BLaER1 (cell line): ENCODE data around the gene RABGEF1.
"Not testable (repeated sequence)": the region's sequence is repeated elsewhere in the genome, so short reads cannot be mapped to it uniquely, and the experiment has no call there.

Experiments
- H3K27ac ChIP-seq: shearing (Covaris generic); formaldehyde crosslinking; 2 replicates; pipeline ENCODE4 v1.8.1; 2022
- H3K27me3 ChIP-seq: shearing (Covaris generic); formaldehyde crosslinking; 2 replicates; pipeline ENCODE4 v1.8.1; 2022
- H3K36me3 ChIP-seq: shearing (Covaris generic); formaldehyde crosslinking; 2 replicates; pipeline ENCODE4 v1.8.1; 2022
- H3K4me1 ChIP-seq: shearing (Covaris generic); formaldehyde crosslinking; 2 replicates; pipeline ENCODE4 v1.8.1; 2022
- H3K4me2 ChIP-seq: shearing (Covaris generic); formaldehyde crosslinking; 2 replicates; pipeline ENCODE4 v1.8.1; 2022
- H3K4me3 ChIP-seq: shearing (Covaris generic); formaldehyde crosslinking; 2 replicates; pipeline ENCODE4 v1.8.1; 2022
- H3K9ac ChIP-seq: shearing (Covaris generic); formaldehyde crosslinking; 2 replicates; pipeline ENCODE4 v1.8.1; 2022
- H3K9me3 ChIP-seq: shearing (Covaris generic); formaldehyde crosslinking; 2 replicates; pipeline ENCODE4 v1.8.1; 2022
- H4K20me1 ChIP-seq: shearing (Covaris generic); formaldehyde crosslinking; 2 replicates; pipeline ENCODE4 v1.8.1; 2022
- Cebpa-rat ChIP-seq: shearing (Covaris generic); IDR thresholded peaks from 2 replicates; pipeline ENCODE4 v1.8.1; 2022

RABGEF1 gene

GRCh38 chr7:66771795-66772194, 31.3 kb downstream of the RABGEF1 start:
- H3K4me3 ChIP-seq: no peak overlapping the region
- H4K20me1 ChIP-seq: peaks cover 60% of the 10 kb centered on the region
- no peaks in the 10 kb centered on the region for H3K27me3 ChIP-seq
- no peaks in the 10 kb centered on the region for H3K9me3 ChIP-seq
- TF ChIP-seq Cebpa-rat: no peak
- peaks cover 58% of the 10 kb centered on the region for H3K36me3 ChIP-seq
- H3K4me2 ChIP-seq: no peak overlapping the region
- H3K4me1 ChIP-seq: 0 out of 2 replicates have a peak, but pooled peaks cover 5% of the 10 kb centered on the region
- no peak overlapping the region for H3K9ac ChIP-seq
- no peak overlapping the region for H3K27ac ChIP-seq

- peaks cover 47% of the 10 kb centered on the region for H4K20me1 ChIP-seq
- H3K4me1 ChIP-seq, H3K27me3 ChIP-seq, H3K9ac ChIP-seq, H3K4me2 ChIP-seq, H3K27ac ChIP-seq, H3K4me3 ChIP-seq, H3K9me3 ChIP-seq: not testable (repeated sequence)
- peaks cover 76% of the 10 kb centered on the region for H3K36me3 ChIP-seq
Measured at GRCh38 chr7:66773744-66774143, 33.2 kb downstream of the RABGEF1 start.

- not testable (repeated sequence) for H3K27me3 ChIP-seq, H3K4me1 ChIP-seq, H3K27ac ChIP-seq, H3K4me3 ChIP-seq, H3K9ac ChIP-seq, H3K9me3 ChIP-seq, H3K4me2 ChIP-seq
- peaks cover 32% of the 10 kb centered on the region for H4K20me1 ChIP-seq
- peaks cover 92% of the 10 kb centered on the region for H3K36me3 ChIP-seq
Measured at GRCh38 chr7:66776383-66776782, 35.9 kb downstream of the RABGEF1 start.

- H3K9ac ChIP-seq: no peak overlapping the region
- H3K36me3 ChIP-seq: peaks cover 93% of the 10 kb centered on the region
- H3K27ac ChIP-seq: no peak overlapping the region
- H3K27me3 ChIP-seq: no peaks in the 10 kb centered on the region
- no peak overlapping the region for H3K4me3 ChIP-seq
- no peak for TF ChIP-seq Cebpa-rat
- H3K4me1 ChIP-seq: no peaks in the 10 kb centered on the region
- H3K9me3 ChIP-seq: no peaks in the 10 kb centered on the region
- H4K20me1 ChIP-seq: peaks cover 31% of the 10 kb centered on the region
- H3K4me2 ChIP-seq: no peak overlapping the region
Measured at GRCh38 chr7:66776800-66777442, 36.4 kb downstream of the RABGEF1 start.

- Histone ChIP-seq H4K20me1 (peaks cover 27% of the 10 kb centered on the region), H3K9ac (no peak overlapping the region), H3K4me2 (no peak overlapping the region), H3K36me3 (peaks cover 92% of the 10 kb centered on the region), H3K27me3 (no peaks in the 10 kb centered on the region), H3K27ac (no peak overlapping the region), H3K4me1 (no peaks in the 10 kb centered on the region), H3K4me3 (no peak overlapping the region), H3K9me3 (no peaks in the 10 kb centered on the region)
- TF ChIP-seq Cebpa-rat: no peak
Measured at GRCh38 chr7:66778201-66778600, 37.7 kb downstream of the RABGEF1 start.

- TF ChIP-seq Cebpa-rat: no peak
- H3K36me3 ChIP-seq: peaks cover 82% of the 10 kb centered on the region
- H3K9ac ChIP-seq: no peak overlapping the region
- no peak overlapping the region for H3K27ac ChIP-seq
- no peak overlapping the region for H3K4me3 ChIP-seq
- no peak overlapping the region for H3K4me2 ChIP-seq
- no peaks in the 10 kb centered on the region for H3K27me3 ChIP-seq
- H4K20me1 ChIP-seq: peaks cover 21% of the 10 kb centered on the region; the same call in 1 of the 2 replicates
- H3K4me1 ChIP-seq: no peaks in the 10 kb centered on the region
- no peaks in the 10 kb centered on the region for H3K9me3 ChIP-seq
Measured at GRCh38 chr7:66779669-66780409, 39.3 kb downstream of the RABGEF1 start.

- Histone ChIP-seq H3K9me3 (no peaks in the 10 kb centered on the region), H3K27ac (no peak overlapping the region)
Measured at GRCh38 chr7:66781408-66782090, 41.0 kb downstream of the RABGEF1 start.

GRCh38 chr7:66782875-66783274, 42.3 kb downstream of the RABGEF1 start:
- H3K9me3 ChIP-seq: not testable (repeated sequence)
- H3K36me3 ChIP-seq: peaks cover 83% of the 10 kb centered on the region

More at GRCh38 chr7:66781408-66782090, 41.0 kb downstream of the RABGEF1 start:
- Histone ChIP-seq H3K4me1 (no peaks in the 10 kb centered on the region), H3K27me3 (no peaks in the 10 kb centered on the region), H3K4me3 (no peak overlapping the region), H4K20me1 (peaks cover 17% of the 10 kb centered on the region; the same call in 1 of the 2 replicates), H3K4me2 (no peak overlapping the region), H3K36me3 (peaks cover 82% of the 10 kb centered on the region), H3K9ac (no peak overlapping the region)
- no peak for TF ChIP-seq Cebpa-rat

GRCh38 chr7:66783887-66784595, 43.5 kb downstream of the RABGEF1 start:
- H3K9ac ChIP-seq, H3K4me1 ChIP-seq, H3K27ac ChIP-seq, H3K4me2 ChIP-seq, H3K4me3 ChIP-seq, H3K27me3 ChIP-seq, H3K9me3 ChIP-seq: not testable (repeated sequence)
- Histone ChIP-seq H4K20me1 (peaks cover 11% of the 10 kb centered on the region; the same call in 1 of the 2 replicates), H3K36me3 (peaks cover 83% of the 10 kb centered on the region)

More at GRCh38 chr7:66782875-66783274, 42.3 kb downstream of the RABGEF1 start:
- H3K27ac ChIP-seq, H3K9ac ChIP-seq, H3K4me2 ChIP-seq, H3K4me1 ChIP-seq, H3K27me3 ChIP-seq, H3K4me3 ChIP-seq: not testable (repeated sequence)
- peaks cover 11% of the 10 kb centered on the region; the same call in 1 of the 2 replicates for H4K20me1 ChIP-seq
